Keratinocyte (primary cell): ENCODE data around the gene PPOX. TPM values are rescaled to one million over a fixed set of nuclear protein-coding genes. Genes with fewer than 3 reads are reported as not detected.
A peak's percentile ranks its signal among the peaks of the same experiment; 100 is the strongest.

Source experiments
- DNase-seq: peaks from one replicate; pipeline ENCODE4 v3.0.0-alpha.2; 2011; ENCODE audit warnings: low read depth, missing footprints, low spot score
- FAIRE-seq: peaks from 2 replicates; lab custom pipeline; 2011; peaks lifted over from hg19 to GRCh38; lab: Jason Lieb, UNC
- H2AFZ ChIP-seq: 2 replicates; pipeline ENCODE4 v1.6.0; 2012; ENCODE audit warnings: low read length, control low read depth, inconsistent platforms; ENCODE audit not compliant: control insufficient read depth
- H3K27ac ChIP-seq: 2 replicates; pipeline ENCODE4 v1.5.1; 2011; ENCODE audit warnings: low read length; ENCODE audit not compliant: control insufficient read depth, insufficient read depth
- H3K27me3 ChIP-seq: 3 replicates; pipeline ENCODE4 v1.6.0; 2011; ENCODE audit warnings: low read length; ENCODE audit not compliant: control insufficient read depth, insufficient read depth; ENCODE audit errors: extremely low read depth
- H3K36me3 ChIP-seq, 2 experiments: 2 replicates in 1 of 2; 3 replicates in 1 of 2; pipeline ENCODE4 v1.5.1; 2011; ENCODE audit warnings: low read length in 2 of 2, mild to moderate bottlenecking in 1 of 2; ENCODE audit not compliant: control insufficient read depth in 2 of 2, insufficient read depth in 2 of 2; ENCODE audit errors: extremely low read depth in 1 of 2
- H3K4me1 ChIP-seq: 3 replicates; pipeline ENCODE4 v1.5.1; 2011; ENCODE audit warnings: low read length; ENCODE audit not compliant: control insufficient read depth, insufficient read depth; ENCODE audit errors: extremely low read depth
- H3K4me2 ChIP-seq: 3 replicates; pipeline ENCODE4 v1.6.0; 2011; ENCODE audit warnings: low read depth, low read length; ENCODE audit not compliant: control insufficient read depth, insufficient read depth; ENCODE audit errors: extremely low read depth
- H3K4me3 ChIP-seq, 3 experiments: fragments of 200-600 bp in 1 of 3; sonication (generic) in 1 of 3; 2 replicates in 2 of 3; 3 replicates in 1 of 3; pipeline ENCODE4 v1.5.1; 2011 to 2016; ENCODE audit warnings: low read length in 3 of 3, mild to moderate bottlenecking in 3 of 3, control low read depth in 2 of 3, inconsistent platforms in 1 of 3, low read depth in 1 of 3, mixed read lengths in 1 of 3, mixed run types in 1 of 3, moderate library complexity in 1 of 3; ENCODE audit not compliant: control insufficient read depth in 2 of 3, insufficient read depth in 2 of 3; ENCODE audit errors: extremely low read depth in 1 of 3
- H3K79me2 ChIP-seq: 2 replicates; pipeline ENCODE4 v1.6.0; 2012; ENCODE audit warnings: low read length; ENCODE audit not compliant: control insufficient read depth, insufficient read depth
- H3K9ac ChIP-seq: 3 replicates; pipeline ENCODE4 v1.6.0; 2011; ENCODE audit warnings: low read length; ENCODE audit not compliant: control insufficient read depth, insufficient read depth; ENCODE audit errors: extremely low read depth
- H3K9me1 ChIP-seq: 3 replicates; pipeline ENCODE4 v1.6.0; 2011; ENCODE audit warnings: low read length; ENCODE audit not compliant: control insufficient read depth, insufficient read depth; ENCODE audit errors: extremely low read depth
- H3K9me3 ChIP-seq: 2 replicates; pipeline ENCODE4 v1.5.1; 2012; ENCODE audit warnings: low read depth, low read length; ENCODE audit not compliant: control insufficient read depth
- H4K20me1 ChIP-seq: 3 replicates; pipeline ENCODE4 v1.6.0; 2011; ENCODE audit warnings: low read length; ENCODE audit not compliant: control insufficient read depth, insufficient read depth; ENCODE audit errors: extremely low read depth
- EZH2 ChIP-seq: IDR thresholded peaks from one replicate; pipeline ENCODE4 v1.6.1; 2012; ENCODE audit warnings: inconsistent platforms, mild to moderate bottlenecking, low read length, moderate library complexity
- dilution Hi-C: fragments of 300-500 bp; cut with MboI; formaldehyde crosslinking; loops from one replicate; pipeline ENCODE4 v1.7.0; 2020; ENCODE audit warnings: low sequenced_read_pairs; ENCODE audit not compliant: extremely low pct_ligation_motif_present
- polyA plus RNA-seq, 5 experiments: library from polyadenylated mRNA; depleted of rRNA in 3 of 5; stranded (reverse) in 3 of 5; stranded (forward) in 1 of 5; unstranded in 1 of 5; fragments of >200 nt; gene quantifications; 1 replicate in 1 of 5; 2 replicates in 3 of 5; 3 replicates in 1 of 5; pipeline versions ENCODE4 v1.2.1 to v1.2.3, GENCODE V29; 2011 to 2012; ENCODE audit warnings: missing spikeins in 2 of 5, low read depth in 1 of 5, low replicate concordance in 1 of 5
- TF ChIP-seq, protein P1 (sequence below), 3 experiments: IDR thresholded peaks in 1 of 3; conservative IDR thresholded peaks in 1 of 3; optimal IDR thresholded peaks in 1 of 3; 2 replicates in 2 of 3; 3 replicates in 1 of 3; pipeline versions ENCODE3 to v1.5.1; 2011; ENCODE audit warnings: low read length in 3 of 3, mild to moderate bottlenecking in 3 of 3, moderate library complexity in 2 of 3, control low read depth in 1 of 3, inconsistent platforms in 1 of 3; ENCODE audit not compliant: insufficient read depth in 2 of 3; ENCODE audit errors: extremely low read depth in 1 of 3

The PPOX gene
- polyA plus RNA-seq, 1 donor (not counting 4 experiments of a cell fraction or from before 2014, with no cell fraction given): 17.1 TPM

GRCh38 chr1:161198897-161199431 lies 32.7 kb downstream of the PPOX start, which contains the start of gene ADAMTS4:
TSS of gene ADAMTS4 (minus strand) at chr1:161199054. CDS start at chr1:161198627, 427 bp downstream.
- peak within 1 kb of the TSS; percentile 27 for H3K4me2 ChIP-seq
- dilution Hi-C loops: no loop called here
- H3K9me3 ChIP-seq: no peaks in the 10 kb centered on the region
- peaks cover 5 to 7% of the 10 kb centered on the region in 2 experiments for H3K36me3 ChIP-seq
- peak within 1 kb of the TSS; percentile 92 for H3K27ac ChIP-seq
- H3K9me1 ChIP-seq: no peaks in the 10 kb centered on the region
- TF ChIP-seq EZH2: no peak
- TF ChIP-seq, protein P1, sequence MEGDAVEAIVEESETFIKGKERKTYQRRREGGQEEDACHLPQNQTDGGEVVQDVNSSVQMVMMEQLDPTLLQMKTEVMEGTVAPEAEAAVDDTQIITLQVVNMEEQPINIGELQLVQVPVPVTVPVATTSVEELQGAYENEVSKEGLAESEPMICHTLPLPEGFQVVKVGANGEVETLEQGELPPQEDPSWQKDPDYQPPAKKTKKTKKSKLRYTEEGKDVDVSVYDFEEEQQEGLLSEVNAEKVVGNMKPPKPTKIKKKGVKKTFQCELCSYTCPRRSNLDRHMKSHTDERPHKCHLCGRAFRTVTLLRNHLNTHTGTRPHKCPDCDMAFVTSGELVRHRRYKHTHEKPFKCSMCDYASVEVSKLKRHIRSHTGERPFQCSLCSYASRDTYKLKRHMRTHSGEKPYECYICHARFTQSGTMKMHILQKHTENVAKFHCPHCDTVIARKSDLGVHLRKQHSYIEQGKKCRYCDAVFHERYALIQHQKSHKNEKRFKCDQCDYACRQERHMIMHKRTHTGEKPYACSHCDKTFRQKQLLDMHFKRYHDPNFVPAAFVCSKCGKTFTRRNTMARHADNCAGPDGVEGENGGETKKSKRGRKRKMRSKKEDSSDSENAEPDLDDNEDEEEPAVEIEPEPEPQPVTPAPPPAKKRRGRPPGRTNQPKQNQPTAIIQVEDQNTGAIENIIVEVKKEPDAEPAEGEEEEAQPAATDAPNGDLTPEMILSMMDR (optimal IDR thresholded peaks at IDR 0.05 in 1 of 3, IDR thresholded peaks at IDR 0.05 in 1 of 3, conservative IDR thresholded peaks at IDR 0.05 in 1 of 3; ENCODE audit: extremely low read depth in 1 of 3, insufficient read depth in 2 of 3, low read length in 3 of 3): no peak
- H3K9ac ChIP-seq: peak within 1 kb of the TSS; percentile 63
- peak within 1 kb of the TSS in 1 of 3 experiments; percentile 10 for H3K4me3 ChIP-seq
- peak within 1 kb of the TSS; percentile 50 for H2AFZ ChIP-seq
- H4K20me1 ChIP-seq: no peaks in the 10 kb centered on the region
- peaks cover 15% of the 10 kb centered on the region for H3K79me2 ChIP-seq
- FAIRE-seq (peak; percentile 49), DNase-seq (no peak)
- no peaks in the 10 kb centered on the region for H3K27me3 ChIP-seq
- H3K4me1 ChIP-seq: peaks cover 47% of the 10 kb centered on the region

GRCh38 chr1:161199506-161200139 lies 33.4 kb downstream of the PPOX start:
- H4K20me1 ChIP-seq: no peaks in the 10 kb centered on the region
- no peak for FAIRE-seq
- H3K4me2 ChIP-seq: peak overlapping the region; percentile 27
- TF ChIP-seq, protein P1 (optimal IDR thresholded peaks at IDR 0.05 in 1 of 3, IDR thresholded peaks at IDR 0.05 in 1 of 3, conservative IDR thresholded peaks at IDR 0.05 in 1 of 3; ENCODE audit: extremely low read depth in 1 of 3, insufficient read depth in 2 of 3, low read length in 3 of 3): no peak
- TF ChIP-seq EZH2: no peak
- H3K79me2 ChIP-seq: peaks cover 17% of the 10 kb centered on the region
- H3K9me3 ChIP-seq: no peaks in the 10 kb centered on the region
- no peaks in the 10 kb centered on the region for H3K27me3 ChIP-seq
- H3K9ac ChIP-seq: peak overlapping the region; percentile 63
- H3K4me3 ChIP-seq: peak overlapping the region in 1 of 3 experiments; percentile 4
- peak overlapping the region; percentile 50 for H2AFZ ChIP-seq
- H3K27ac ChIP-seq: peak overlapping the region; percentile 92
- peaks cover 47% of the 10 kb centered on the region for H3K4me1 ChIP-seq
- no peak for DNase-seq
- dilution Hi-C loops: no loop called here
- peaks cover 5 to 12% of the 10 kb centered on the region in 2 experiments for H3K36me3 ChIP-seq
- no peaks in the 10 kb centered on the region for H3K9me1 ChIP-seq
